NCI-H2171 (cell line): ENCODE data around the gene OGFOD2.
"Not testable (repeated sequence)": the region's sequence is repeated elsewhere in the genome, so short reads cannot be mapped to it uniquely, and the experiment has no call there.

ENCODE experiments used
- DNase-seq: peaks from one replicate; lab custom pipeline; 2025; lab: John Stamatoyannopoulos, UW

OGFOD2 gene

DNA sequence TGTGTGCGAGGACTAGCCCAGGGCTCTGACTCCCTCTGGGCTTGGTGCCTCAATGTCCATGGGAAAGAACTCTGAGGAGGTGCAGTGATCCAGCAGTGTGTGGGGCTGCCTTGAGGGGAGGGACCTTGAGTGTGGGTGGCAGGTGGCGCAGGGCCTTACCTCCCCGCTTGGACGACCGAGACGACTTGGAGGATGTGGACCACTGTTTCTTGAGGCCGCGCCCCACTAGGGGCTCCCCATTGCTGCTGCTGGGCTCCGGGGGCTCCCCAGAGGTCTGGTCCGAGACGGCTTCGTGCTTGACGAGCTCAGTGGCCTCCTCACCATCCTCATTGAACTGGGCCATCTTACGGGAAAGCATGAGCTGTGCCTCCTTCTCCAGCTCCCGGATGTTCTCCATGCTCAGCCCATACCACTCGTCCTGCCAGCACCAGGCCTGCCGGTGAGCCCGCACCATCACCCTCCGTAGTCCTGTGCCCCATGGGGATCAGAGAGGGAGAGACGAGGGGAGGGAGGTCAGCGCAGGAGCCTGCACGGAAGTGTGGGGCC, 30.1 kb downstream of the OGFOD2 start:
- no peak for DNase-seq

GRCh38 chr12:123006977-123007376, 31.9 kb downstream of the OGFOD2 start:
- no peak for DNase-seq

DNA sequence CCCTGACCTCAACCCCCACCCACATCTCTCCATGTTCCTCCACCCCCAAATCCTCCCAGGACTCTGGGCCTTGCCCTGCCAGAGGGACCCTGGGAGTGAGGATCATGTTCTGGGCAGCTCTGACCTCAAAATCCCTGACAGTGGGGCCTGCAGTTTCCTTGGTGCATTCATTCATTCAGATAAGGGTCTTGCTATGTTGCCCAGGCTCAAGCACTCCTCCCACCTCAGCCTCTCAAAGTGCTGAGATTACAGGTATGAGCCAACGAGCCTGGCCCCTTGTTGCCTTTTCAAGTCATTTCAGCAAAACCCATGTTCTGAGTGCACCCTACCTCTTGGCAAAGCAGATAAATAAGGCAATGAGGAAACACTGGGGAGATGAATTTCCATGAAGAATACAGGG, 35.1 kb downstream of the OGFOD2 start:
- DNase-seq = no peak

GRCh38 chr12:123010681-123011080, 35.6 kb downstream of the OGFOD2 start:
- DNase-seq = no peak

DNA sequence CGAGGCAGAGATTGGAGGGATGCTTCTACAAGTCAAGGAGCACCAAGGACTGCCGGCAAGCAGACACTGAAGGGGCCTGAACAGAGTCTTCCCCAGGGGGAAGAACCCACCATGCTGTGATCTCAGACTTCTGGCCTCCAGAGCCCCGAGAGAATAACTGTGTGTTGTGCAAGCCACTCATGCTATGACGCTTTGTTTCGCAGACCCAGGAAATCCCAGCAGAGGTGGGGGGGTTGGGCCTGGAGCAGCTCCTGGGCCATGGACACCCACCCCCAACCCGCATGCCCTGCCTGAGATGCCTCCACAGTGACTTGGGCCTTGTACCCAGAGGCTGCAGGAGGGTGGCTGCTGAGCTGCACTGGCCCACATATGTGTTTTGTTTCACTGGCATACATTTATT, 36.7 kb downstream of the OGFOD2 start:
- DNase-seq = no peak

DNA sequence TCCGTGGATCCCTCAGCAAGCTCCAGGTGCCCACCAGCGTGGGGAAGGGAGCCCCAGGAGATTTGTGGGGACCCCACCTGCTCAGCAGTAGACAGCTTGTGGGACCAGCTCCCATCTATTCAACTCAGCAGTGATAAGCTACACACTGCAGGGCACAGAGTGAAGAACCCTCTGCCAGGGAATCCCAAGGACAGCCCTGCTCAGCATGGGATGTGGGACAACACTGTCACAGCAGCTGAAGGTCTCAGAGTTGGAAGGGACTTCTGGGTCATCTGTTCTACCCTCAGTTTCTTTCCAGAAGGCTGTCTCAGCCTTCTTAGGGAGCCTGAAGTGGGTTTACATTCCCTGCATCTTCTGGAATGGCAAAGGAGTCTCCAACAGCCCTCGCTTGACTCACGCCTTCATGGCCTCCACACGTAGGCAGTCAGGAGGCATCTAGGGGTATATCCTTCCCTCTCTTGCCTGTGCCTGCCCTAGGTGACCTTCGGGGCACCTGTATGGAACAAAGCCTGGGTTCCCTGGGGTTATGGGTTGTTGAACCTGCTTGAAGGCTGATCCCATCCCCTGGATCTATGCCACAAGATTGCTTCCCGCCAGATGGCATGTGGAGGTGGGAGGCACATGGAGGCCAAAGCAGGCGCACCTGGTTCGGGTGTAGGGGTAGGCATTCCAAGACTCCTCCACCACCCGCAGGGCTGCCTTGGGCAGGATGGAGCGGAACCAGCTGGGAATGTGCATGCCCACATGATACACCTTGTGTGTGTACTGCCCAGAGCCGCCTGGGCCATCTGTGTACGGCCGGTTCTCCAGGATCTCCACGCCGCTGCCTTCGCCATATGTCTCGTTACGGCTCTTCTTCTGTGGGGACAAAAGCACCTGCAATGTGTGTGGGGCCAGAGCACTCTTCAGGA, 38.4 kb downstream of the OGFOD2 start:
- DNase-seq = no peak

DNA sequence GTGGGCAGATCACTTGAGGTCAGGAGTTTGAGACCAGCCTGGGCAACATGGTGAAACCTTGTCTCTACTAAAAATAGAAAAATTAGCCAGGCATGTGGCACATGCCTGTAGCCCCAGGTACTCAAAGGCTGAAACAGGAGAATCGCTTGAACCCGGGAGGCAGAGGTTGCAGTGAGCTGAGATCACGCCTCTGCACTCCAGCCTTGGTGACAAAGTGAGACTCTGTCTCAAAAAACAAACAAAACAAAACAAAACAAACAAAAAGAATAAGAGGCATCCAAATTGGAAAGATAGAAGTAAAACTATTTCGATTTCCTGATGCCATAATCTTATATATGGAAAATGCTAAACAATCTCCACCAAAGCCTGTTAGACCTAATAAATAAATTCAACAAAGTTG, 39.4 kb downstream of the OGFOD2 start:
- not testable (repeated sequence) for DNase-seq

DNA sequence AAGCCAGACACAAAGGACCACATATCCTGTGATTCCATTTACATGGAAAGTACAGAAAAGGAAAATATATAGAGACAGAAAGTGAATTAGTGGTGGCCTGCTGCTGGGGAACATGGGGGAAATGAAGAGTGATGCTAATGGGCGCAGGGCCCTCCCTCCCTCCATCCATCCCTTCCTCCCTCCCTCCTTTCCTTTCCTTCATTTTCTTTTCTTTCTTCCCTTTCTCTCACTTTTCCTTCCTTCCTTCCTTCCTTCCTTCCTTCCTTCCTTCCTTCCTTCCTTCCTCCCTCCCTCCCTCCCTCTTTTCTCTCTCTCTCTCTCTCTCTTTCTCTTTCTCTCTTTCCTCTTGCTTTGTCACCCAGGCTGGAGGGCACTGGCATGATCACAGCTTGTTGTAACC, 42.7 kb downstream of the OGFOD2 start:
- DNase-seq = no peak

- no peak for DNase-seq
These were observed 44.7 kb downstream of the OGFOD2 start for GRCh38 chr12:123019841-123020138.

GRCh38 chr12:123021688-123022604, 46.9 kb downstream of the OGFOD2 start:
- no peak for DNase-seq

DNA sequence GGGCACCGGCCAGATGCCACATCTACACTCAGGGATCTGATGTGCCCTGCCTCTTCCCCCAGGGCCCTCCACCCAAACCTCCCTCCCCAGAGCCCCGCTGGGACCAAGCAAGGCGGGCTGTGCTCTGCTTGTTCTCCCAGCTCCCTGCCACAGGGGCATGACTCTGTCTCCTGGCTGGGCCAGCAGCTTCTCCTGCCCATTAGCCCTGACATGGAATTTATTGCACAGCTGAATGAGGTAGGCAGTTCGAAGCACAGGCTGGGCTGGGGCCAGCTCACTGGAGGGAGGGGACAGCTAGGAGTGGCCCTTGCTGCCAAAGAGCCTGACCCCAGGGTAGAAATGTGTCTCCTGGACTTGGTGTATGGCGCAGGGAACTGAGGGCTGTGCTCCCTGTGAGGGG, 47.8 kb downstream of the OGFOD2 start:
- no peak for DNase-seq

DNA sequence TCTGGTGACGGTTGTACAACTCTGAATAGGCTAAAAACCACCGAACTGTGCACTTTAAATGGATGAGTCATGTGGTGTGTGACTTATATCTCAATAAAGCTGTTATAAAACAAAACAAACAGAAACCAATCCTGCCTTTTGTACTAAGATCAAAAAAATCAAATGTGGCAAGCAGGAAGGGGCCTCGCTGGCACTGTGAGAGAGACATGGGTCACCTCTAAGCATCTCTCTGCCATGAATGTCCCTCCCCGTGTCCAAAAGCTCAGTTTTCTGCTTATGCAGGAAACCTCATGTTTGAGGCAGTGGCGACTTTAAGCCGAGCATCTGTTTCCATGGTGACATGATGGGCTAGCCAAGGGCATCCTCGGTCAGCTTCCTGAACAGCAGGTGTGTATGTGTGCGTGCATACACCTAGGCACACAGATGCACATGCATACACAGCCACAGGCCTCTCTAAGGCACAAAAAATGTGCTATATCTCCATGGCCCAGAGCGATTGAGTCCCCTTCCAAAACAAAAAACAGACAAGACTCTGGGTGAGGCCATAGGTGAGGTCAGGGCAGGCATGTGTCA, 49.9 kb downstream of the OGFOD2 start:
- DNase-seq = no peak

DNA sequence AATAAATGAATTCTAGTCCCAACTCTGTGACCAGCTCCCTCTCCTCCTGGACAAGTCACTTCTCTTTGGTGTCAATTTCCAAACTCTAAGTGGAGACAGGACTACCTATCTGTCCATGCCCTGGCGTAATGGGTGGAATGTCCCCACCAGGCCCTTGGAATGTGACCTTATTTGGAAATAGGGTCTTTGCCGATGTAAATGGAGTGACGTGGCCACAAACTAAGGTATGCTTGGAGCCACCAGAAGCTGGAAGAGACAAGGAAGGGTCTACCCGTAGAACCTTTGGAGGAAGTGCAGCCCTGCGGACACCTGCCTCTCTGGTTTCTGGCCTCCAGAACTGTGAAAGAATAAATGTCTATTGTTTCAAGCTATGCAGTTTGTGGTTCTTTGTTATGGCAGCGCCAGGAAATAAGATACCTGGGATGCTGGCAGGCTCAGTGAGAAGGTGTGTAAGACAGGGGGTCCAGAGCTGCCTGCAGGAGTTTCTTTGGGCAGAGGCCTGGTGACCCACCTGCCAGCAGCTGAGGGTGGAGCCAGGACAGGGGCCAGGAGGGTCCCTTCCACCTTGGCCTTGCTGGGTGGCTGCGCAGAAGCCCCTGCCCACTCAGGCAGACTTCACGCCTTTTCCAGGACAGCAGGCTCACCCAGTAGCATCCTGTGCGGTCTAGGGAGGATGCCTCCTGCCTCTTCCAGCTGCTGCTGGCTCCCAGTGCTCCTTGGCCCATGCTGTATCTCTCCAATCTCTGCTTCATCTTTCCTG, 51.2 kb downstream of the OGFOD2 start:
- DNase-seq = no peak

DNA sequence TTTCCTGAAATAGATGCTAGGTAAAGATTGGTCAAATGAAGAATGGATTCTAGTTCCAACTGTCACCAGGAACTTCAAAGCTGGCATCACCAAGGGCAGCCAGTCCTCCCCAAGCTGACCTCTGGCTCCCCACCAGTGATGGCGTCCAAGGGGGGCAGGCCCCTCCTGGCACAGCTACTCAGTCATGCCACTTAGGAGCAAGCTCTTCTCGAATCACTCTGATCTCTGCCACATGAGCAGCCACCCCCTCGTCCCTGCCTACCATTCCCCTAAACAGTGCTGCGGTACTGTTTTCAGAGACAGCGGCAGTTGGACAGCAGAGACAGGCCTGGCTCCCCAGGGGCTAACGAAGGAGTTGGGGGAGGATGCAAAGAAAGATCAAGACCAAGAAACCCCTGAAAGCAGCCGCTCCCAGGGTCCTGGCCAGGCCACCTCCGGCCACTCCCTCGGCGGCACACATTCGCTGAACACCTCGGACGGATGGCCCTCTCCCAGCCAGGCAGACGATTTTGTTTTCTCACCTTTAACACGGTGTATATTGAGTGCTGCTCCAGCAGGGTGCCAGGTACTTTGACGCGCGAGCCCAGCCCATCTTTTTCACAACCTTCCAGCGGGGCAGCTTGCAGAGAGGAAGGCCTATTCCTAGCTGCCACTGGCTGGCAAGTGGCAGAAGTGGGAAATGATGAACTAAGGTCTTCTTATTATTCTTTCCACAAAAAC, 52.8 kb downstream of the OGFOD2 start:
- no peak for DNase-seq

DNA sequence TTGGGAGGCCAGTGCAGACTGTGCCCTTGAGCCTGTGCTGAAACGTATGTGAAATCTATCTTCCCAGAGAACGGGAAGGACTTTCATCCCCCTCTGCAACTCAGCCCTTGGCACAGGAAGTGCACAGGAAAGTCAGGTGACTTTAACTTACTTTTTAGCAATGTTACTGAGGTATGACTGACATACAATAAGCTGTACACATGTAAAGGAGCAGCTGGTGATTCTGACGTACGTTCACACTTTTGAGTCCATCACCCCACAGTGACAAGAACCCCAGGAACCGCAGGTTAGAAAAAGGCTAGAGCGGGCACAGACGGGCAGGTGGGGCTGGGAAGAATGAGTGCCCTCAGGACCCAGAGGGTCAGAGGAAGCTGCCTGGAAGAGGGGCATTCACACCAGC, 53.4 kb downstream of the OGFOD2 start:
- DNase-seq = no peak

GRCh38 chr12:123029550-123029949, 54.5 kb downstream of the OGFOD2 start:
- DNase-seq = no peak
